ENCODE results near the gene RAVER2.
"Not testable (repeated sequence)": the region's sequence is repeated elsewhere in the genome, so short reads cannot be mapped to it uniquely, and the experiment has no call there.

The RAVER2 gene

DNA sequence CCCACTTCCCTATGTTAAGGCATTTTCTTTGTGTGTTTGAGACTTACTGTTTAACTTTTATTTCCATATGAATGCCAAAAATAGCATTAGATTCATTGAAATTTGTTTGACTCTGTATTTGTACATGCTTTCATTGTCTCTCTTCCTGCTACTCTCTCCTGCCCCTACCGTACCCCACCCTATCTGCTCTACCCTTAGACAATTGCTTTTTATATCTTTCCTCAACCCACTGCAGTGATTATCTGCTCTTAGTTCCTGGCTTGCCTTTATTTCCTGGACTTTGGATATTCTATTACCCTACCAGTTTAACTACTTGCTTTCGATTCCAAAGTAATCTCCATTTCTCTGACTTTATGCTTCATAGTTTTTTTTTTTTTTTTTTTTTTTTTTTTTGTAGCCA lies 10.5 kb downstream of the RAVER2 start:
- in situ Hi-C loops (cut with HindIII; ENCODE audit: low pct_unique_long_range_greater_than_20kb, low sequenced_read_pairs), result no loop called here
- no peak for DNase-seq (ENCODE audit: low read depth in 1 of 2, low spot score in 1 of 2)
- no peak for TF ChIP-seq JUND (IDR thresholded peaks at IDR 0.05; ENCODE audit: low read depth)

DNA sequence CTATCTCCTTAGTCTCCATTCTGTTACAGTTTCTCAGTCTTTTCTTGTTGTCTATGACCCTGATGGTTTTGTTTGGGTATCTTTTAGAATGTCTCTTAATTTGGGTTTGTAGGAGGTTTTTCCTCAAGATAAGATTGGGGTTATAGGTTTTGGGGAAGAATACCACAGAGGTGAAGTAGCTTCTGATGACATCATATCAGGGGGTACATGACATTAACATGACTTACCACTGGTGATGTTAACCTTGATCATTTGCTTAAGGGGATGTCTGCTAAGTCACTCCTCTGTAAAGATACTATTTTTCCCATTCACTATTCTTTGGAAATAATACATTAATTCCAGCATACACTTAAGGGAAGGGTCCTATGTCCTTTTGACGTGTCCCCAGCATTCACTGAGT lies 11.9 kb downstream of the RAVER2 start:
- in situ Hi-C loops (cut with HindIII; ENCODE audit: low pct_unique_long_range_greater_than_20kb, low sequenced_read_pairs), result no loop called here
- no peak for DNase-seq (ENCODE audit: low read depth in 1 of 2, low spot score in 1 of 2)
- TF ChIP-seq JUND (IDR thresholded peaks at IDR 0.05; ENCODE audit: low read depth), result no peak

DNA sequence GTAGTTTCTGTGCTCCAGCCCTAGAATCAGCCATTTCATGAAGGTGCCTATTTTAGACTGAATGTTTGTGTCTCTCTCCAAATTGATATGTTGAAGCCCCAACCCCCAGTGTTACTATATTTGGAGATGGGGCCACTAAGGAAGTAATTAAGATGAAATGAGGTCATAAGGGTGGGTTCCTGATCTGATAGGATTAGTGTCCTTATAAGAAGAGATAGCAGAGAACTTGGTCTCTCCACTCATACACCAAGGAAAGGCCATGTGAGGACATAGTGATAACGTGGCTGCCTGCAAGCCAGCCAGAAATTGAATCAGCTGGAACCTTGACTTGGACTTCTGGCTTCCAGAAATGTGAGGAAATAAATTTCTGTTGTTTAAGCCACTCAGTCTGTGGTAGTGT lies 12.3 kb downstream of the RAVER2 start:
- TF ChIP-seq JUND (IDR thresholded peaks at IDR 0.05; ENCODE audit: low read depth), result no peak
- DNase-seq (ENCODE audit: low read depth in 1 of 2, low spot score in 1 of 2), result no peak
- in situ Hi-C loops (cut with HindIII; ENCODE audit: low pct_unique_long_range_greater_than_20kb, low sequenced_read_pairs), result no loop called here

DNA sequence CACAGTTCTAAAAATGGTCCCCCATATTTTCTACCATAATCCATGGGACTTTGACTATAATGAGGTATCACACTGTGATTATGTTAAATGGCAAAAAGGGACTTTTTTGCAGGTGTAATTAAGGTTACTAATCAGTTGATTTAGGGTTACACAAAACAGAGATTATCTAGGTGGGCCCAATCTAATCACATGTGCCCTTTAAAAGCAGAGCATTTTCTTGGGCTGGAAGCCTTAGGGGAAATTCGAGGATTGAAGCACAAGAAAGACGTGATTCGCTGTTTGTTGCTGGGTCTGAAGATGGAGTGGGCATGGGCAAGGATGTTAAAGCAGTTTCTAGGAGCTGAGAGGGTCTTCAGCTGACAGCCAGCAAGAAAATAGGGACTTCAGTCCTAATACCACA lies 13.4 kb downstream of the RAVER2 start:
- no peak for DNase-seq (ENCODE audit: low read depth in 1 of 2, low spot score in 1 of 2)
- TF ChIP-seq JUND (IDR thresholded peaks at IDR 0.05; ENCODE audit: low read depth), result no peak
- in situ Hi-C loops (cut with HindIII; ENCODE audit: low pct_unique_long_range_greater_than_20kb, low sequenced_read_pairs), result no loop called here

DNA sequence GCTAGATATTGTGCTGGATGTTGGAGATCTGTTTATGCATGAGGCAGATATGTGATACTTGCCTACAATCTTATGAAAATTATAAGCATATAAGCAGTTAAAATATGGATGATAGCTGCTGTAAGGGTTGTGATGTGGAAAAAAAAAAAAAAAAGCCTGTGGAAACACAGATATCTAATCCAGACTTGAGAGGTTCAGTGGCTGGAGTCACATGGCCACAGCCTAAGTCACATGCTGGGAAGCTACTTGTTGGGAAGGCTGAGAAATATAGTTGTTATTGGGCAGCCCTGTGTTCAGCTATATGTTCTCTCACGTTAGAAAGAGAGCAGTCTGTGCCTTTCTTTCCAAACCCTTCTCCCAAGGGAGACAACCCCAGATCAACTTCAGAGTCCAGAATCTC lies 15.1 kb downstream of the RAVER2 start:
- no peak for TF ChIP-seq JUND (IDR thresholded peaks at IDR 0.05; ENCODE audit: low read depth)
- in situ Hi-C loops (cut with HindIII; ENCODE audit: low pct_unique_long_range_greater_than_20kb, low sequenced_read_pairs), result no loop called here
- DNase-seq (ENCODE audit: low read depth in 1 of 2, low spot score in 1 of 2), result no peak

DNA sequence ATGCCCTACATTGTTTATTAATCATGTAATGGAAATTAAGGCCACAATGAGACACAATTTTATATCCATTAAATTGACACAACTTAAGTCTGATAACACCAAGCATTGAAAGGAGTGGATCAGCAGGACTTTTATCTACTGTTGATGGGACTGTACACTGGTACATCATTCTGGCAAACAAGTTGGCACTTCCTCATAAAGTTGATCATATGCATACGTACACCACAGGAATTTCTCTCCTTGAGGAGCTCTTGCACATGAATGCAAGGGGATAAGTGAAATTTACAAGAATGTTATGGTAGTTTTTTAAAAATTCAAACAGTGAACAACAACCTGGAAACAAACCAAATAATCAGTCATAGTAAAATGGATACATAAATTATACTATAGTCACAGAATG lies 20.1 kb downstream of the RAVER2 start:
- TF ChIP-seq JUND (IDR thresholded peaks at IDR 0.05; ENCODE audit: low read depth), result no peak
- in situ Hi-C loops (cut with HindIII; ENCODE audit: low pct_unique_long_range_greater_than_20kb, low sequenced_read_pairs), result no loop called here
- no peak for DNase-seq (ENCODE audit: low read depth in 1 of 2, low spot score in 1 of 2)

DNA sequence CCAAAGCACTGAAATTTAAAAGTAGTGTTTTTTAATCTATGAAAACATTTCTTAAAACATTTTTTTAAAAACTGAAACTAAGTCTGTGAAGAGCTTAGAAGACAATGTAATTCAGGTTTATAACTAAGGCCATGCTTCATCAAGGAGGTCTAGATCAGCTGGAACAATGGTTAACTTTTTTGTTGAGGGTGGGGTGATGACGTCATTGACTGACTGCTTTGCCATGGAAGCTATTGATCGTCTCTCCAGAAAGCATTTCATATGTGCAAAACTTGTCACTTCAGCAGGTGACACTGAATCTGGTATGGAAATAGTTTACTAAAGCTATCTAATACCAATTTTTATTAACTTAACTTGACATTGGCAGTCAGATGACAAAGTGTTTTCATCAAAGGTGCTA lies 21.0 kb downstream of the RAVER2 start:
- no peak for TF ChIP-seq JUND (IDR thresholded peaks at IDR 0.05; ENCODE audit: low read depth)
- no peak for DNase-seq (ENCODE audit: low read depth in 1 of 2, low spot score in 1 of 2)
- in situ Hi-C loops (cut with HindIII; ENCODE audit: low pct_unique_long_range_greater_than_20kb, low sequenced_read_pairs), result no loop called here

DNA sequence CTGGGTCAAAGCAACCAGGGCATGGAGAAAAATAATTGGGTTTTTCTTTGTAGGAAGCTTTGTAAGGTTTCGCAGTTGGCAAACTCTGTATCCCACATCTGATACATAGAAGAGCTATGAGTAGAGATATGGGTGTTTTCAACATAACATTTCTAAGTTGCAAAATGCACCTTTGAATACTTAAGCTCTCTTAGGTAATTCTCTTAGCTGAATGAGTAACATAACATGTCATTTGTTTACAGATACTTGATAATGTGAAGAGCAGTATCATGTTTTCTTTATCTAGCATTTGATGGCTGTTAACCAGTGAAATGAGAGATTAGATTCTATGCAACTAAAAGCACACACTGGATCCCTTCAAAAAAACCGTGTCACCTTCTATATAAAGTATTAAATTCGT lies 21.6 kb downstream of the RAVER2 start:
- in situ Hi-C loops (cut with HindIII; ENCODE audit: low pct_unique_long_range_greater_than_20kb, low sequenced_read_pairs), result no loop called here
- no peak for TF ChIP-seq JUND (IDR thresholded peaks at IDR 0.05; ENCODE audit: low read depth)
- no peak for DNase-seq (ENCODE audit: low read depth in 1 of 2, low spot score in 1 of 2)

DNA sequence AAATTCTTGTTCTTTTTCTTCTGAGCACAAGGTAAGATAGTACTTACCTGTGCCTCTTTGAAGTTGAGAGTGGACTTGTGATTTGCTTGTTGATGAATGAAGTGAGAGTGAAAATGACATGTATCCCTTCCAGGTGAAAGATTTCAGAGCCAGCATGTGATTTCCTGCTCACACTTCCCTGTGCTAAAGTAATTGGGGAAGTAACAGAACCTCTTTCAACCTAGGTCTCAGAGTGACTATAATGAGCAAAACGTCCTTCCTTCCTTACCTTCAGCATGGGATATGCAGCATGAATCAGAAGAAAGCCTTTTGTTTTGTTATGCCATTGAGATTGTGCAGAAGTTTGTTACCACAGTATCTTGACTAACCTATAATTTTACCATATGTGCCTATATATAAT lies 24.6 kb downstream of the RAVER2 start:
- in situ Hi-C loops (cut with HindIII; ENCODE audit: low pct_unique_long_range_greater_than_20kb, low sequenced_read_pairs), result no loop called here
- no peak for DNase-seq (ENCODE audit: low read depth in 1 of 2, low spot score in 1 of 2)
- TF ChIP-seq JUND (IDR thresholded peaks at IDR 0.05; ENCODE audit: low read depth), result no peak

DNA sequence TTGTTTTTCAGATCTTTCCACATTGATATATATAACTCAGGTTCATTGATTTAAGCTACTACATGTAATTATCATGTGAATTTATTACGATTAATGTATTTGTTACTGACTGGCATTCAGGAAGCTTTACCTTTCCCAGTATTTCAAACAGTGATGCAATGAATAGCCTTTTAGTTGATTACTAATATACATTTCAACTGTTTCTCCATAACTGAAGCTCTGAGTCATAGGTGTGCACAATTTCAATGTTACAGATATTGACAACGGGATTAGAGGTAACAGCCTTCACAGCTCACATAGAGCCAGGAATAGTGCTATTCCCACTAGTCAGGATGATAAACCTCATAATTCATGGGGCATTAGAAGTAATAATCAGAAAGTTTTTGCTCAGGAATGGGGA lies 25.1 kb downstream of the RAVER2 start:
- no peak for TF ChIP-seq JUND (IDR thresholded peaks at IDR 0.05; ENCODE audit: low read depth)
- no peak for DNase-seq (ENCODE audit: low read depth in 1 of 2, low spot score in 1 of 2)
- in situ Hi-C loops (cut with HindIII; ENCODE audit: low pct_unique_long_range_greater_than_20kb, low sequenced_read_pairs), result no loop called here

DNA sequence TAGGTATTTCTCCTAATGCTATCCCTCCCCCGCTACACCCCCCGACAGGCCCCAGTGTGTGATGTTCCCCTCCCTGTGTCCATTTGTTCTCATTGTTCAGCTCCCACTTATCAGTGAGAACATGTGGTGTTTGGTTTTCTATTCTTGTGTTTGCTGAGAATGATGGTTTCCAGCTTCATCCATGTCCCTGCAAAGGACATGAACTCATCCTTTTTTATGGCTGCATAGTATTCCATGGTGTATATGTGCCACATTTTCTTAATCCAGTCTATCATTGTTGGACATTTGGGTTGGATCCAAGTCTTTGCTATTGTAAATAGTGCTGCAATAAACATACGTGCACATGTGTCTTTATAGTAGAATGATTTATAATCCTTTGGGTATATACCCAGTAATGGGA lies 28.4 kb downstream of the RAVER2 start:
- in situ Hi-C loops (cut with HindIII; ENCODE audit: low pct_unique_long_range_greater_than_20kb, low sequenced_read_pairs); DNase-seq (ENCODE audit: low read depth in 1 of 2, low spot score in 1 of 2): not testable (repeated sequence)

DNA sequence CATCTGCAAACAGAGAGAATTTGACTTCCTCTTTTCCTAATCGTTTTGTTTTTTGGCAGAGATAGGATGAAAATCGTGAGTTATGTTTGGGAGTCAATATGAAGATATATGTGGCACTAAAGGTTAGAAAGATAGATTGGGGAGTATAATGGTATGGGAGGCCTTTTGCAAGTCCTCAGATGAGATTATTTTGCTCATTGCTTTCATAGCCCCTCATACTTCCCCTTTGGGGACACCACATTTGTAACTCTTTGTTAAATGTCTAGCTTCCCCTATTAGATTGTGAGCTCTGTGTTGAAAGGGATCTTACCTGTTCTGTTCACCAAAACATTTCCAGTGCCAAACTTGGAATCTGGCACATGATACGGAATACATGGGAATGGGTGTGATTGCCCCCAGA lies 30.2 kb downstream of the RAVER2 start:
- no peak for DNase-seq (ENCODE audit: low read depth in 1 of 2, low spot score in 1 of 2)
- TF ChIP-seq JUND (IDR thresholded peaks at IDR 0.05; ENCODE audit: low read depth), result no peak
- in situ Hi-C loops (cut with HindIII; ENCODE audit: low pct_unique_long_range_greater_than_20kb, low sequenced_read_pairs), result no loop called here

DNA sequence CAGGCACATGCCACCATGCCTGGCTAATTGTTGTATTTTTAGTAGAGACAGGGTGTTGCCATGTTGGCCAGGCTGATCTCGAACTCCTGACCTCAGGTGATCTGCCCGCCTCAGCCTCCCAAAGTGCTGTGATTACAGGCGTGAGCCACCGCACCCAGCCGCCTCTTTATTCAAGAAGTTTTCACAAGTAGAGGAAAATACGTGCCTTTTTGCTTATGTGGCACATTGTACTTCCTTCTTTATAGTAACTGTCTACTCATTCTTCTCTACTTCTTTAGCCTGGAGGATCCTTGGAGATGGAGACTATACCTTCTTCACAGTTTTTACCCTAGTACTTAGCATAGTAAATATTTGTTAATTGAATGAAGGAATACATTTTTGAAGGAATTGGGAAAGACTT lies 37.2 kb downstream of the RAVER2 start:
- DNase-seq (ENCODE audit: low read depth in 1 of 2, low spot score in 1 of 2); in situ Hi-C loops (cut with HindIII; ENCODE audit: low pct_unique_long_range_greater_than_20kb, low sequenced_read_pairs): not testable (repeated sequence)

DNA sequence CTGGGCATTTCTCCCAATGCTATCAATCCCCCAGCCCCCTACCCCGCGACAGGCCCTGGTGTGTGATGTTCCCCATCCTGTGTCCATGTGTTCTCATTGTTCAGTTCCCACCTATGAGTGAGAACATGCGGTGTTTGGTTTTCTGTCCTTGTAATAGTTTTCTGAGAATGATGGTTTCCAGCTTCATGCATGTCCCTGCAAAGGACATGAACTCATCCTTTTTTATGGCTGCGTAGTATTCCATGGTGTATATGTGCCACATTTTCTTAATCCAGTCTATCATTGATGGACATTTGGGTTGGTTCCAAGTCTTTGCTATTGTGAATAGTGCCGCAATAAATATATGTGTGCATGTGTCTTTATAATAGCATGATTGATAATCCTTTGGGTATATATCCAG lies 38.0 kb downstream of the RAVER2 start:
- in situ Hi-C loops (cut with HindIII; ENCODE audit: low pct_unique_long_range_greater_than_20kb, low sequenced_read_pairs); DNase-seq (ENCODE audit: low read depth in 1 of 2, low spot score in 1 of 2): not testable (repeated sequence)

Measured in T47D (cell line).